ENCODE results near the gene RETSAT.
"Not testable (repeated sequence)": the region's sequence is repeated elsewhere in the genome, so short reads cannot be mapped to it uniquely, and the experiment has no call there.

RETSAT gene

GRCh38 chr2:85323351-85323987, 30.9 kb downstream of the RETSAT start:
- Histone ChIP-seq H3K36me3 (ENCODE audit: control insufficient read depth, insufficient read depth, low read length) (peaks cover 29% of the 10 kb centered on the region), H3K27me3 (replicated peaks; ENCODE audit: control insufficient read depth, insufficient read depth, low read length) (no peaks in the 10 kb centered on the region), H3K4me3 (replicated peaks; ENCODE audit: low read depth, low read length) (no peak overlapping the region)
- no peak for DNase-seq (ENCODE audit: extremely low read depth, insufficient read length)
- no peak for TF ChIP-seq CTCF (IDR thresholded peaks at IDR 0.05; ENCODE audit: insufficient read depth, low read length, poor library complexity, severe bottlenecking)

DNA sequence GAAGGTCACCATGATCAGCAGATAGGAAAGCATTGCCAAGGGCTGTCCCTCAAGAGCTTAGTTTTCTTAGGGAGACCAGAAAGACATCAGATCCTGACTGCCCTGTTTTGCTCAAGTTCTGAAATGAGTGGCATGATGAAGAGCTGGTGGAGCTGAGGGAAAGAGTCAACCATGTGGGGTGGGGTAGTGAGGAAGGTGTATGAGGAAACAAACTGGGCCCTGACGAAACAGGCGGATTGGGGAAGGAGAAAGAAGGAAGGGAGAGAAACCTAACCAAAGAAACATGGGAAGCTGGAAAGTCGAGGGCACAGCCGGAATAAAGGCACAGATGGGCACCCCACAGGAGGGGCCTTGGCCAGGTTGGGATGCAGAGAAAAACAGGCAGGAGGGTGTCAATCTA, 34.5 kb downstream of the RETSAT start:
- Histone ChIP-seq H3K27me3 (replicated peaks; ENCODE audit: control insufficient read depth, insufficient read depth, low read length) (no peaks in the 10 kb centered on the region), H3K4me3 (replicated peaks; ENCODE audit: low read depth, low read length) (no peak overlapping the region), H3K36me3 (ENCODE audit: control insufficient read depth, insufficient read depth, low read length) (peaks cover 32% of the 10 kb centered on the region)
- DNase-seq (ENCODE audit: extremely low read depth, insufficient read length), result no peak
- TF ChIP-seq CTCF (IDR thresholded peaks at IDR 0.05; ENCODE audit: insufficient read depth, low read length, poor library complexity, severe bottlenecking), result no peak

DNA sequence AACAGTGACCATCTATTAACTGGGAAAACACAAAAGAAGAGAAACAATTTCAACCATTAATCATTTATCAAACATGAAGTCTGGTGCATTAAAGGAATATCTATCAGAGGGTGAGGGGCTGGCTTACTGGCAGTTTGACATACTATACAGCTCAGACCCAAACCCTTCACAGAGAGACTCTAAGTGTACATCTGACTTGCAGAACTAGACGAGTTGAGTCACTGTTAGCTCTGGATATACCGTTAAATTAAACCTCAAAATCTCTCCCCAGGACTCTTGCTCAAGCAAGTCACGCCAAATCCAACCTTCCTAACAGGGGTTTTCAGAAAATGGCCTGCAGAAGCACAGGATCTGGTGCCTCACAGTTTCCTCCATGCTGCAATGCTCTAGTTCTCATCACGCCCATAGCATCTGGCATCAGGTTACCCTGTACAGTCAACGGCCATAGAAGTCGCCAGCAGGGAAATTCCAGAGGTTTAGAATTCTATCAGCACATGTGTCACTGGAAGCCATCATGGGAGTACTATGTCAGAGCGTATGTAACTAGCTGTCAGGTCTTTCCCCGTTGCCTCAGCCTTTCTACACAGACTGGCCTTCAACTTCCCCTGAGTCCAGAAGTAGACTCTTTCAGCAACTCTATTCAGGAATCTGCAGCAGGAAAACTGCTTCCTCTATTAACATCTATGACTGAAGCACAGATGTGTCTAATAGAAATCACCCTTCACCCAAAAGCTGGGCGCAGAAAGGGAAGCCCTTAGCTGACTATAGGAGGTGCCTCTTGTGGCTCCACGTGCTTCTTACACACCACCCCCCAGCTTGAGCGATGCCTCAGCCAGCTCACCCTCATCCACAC, 35.9 kb downstream of the RETSAT start:
- no peak for DNase-seq (ENCODE audit: extremely low read depth, insufficient read length)
- no peak for TF ChIP-seq CTCF (IDR thresholded peaks at IDR 0.05; ENCODE audit: insufficient read depth, low read length, poor library complexity, severe bottlenecking)
- no peak overlapping the region for H3K4me3 ChIP-seq (replicated peaks; ENCODE audit: low read depth, low read length)
- H3K27me3 ChIP-seq (replicated peaks; ENCODE audit: control insufficient read depth, insufficient read depth, low read length), result no peaks in the 10 kb centered on the region
- peaks cover 25% of the 10 kb centered on the region for H3K36me3 ChIP-seq (ENCODE audit: control insufficient read depth, insufficient read depth, low read length)

DNA sequence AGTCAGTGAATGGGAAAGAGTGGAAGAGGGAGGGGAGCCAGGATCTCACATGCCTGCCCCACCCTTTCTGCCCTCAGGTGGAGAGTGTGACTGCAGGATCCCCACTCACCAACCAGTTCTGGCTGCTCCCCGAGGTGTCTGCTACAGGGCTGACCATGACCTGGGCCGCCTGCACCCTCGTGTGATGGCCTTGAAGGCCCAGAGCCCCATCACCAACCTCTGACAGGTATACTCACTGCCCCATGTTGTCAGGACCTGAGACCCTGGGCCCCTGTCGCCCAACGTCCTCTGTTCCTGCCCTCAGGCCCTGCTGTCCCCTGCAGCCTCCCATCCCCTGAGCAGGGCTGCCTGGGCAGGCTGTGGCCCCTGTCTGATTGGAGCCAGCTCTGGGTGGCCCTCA, 38.4 kb downstream of the RETSAT start:
- not testable (repeated sequence) for DNase-seq (ENCODE audit: extremely low read depth, insufficient read length); H3K27me3 ChIP-seq (replicated peaks; ENCODE audit: control insufficient read depth, insufficient read depth, low read length); H3K4me3 ChIP-seq (replicated peaks; ENCODE audit: low read depth, low read length)
- peaks cover 18% of the 10 kb centered on the region for H3K36me3 ChIP-seq (ENCODE audit: control insufficient read depth, insufficient read depth, low read length)

DNA sequence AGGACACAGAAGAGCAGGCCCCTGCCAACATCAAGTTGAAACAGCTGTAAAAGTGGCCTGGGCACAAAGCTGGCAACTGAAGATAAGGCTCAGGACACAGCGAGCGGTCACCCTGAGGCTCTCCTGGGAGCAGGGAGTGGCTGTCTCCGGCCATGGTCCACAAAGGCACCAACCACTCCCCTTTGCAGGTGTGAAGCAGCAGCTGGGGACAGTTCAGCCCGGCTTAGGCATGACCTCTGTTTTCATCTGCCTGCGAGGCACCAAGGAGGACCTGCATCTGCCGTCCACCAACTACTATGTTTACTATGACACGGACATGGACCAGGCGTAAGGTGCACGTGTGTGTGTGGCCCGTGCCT, 39.5 kb downstream of the RETSAT start:
- peaks cover 10% of the 10 kb centered on the region for H3K36me3 ChIP-seq (ENCODE audit: control insufficient read depth, insufficient read depth, low read length)
- no peak for TF ChIP-seq CTCF (IDR thresholded peaks at IDR 0.05; ENCODE audit: insufficient read depth, low read length, poor library complexity, severe bottlenecking)

DNA sequence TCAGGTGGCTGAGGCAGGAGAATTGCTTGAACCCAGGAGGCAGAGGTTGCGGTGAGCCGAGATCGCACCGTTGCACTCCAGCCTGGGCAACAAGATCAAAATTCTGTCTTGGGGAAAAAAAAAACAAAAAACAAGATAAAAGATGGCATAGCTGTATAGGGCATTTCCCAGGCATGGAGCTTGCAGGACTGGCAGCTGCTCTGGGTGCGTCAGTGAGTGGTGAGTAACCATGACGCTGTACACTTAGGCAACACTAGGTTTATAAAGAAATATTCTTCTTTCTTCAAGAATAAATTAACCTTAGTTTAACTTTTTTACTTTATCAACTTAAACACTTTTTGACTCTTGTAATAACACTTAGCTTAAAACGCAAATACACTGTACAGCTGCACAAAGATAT, 41.9 kb downstream of the RETSAT start:
- Histone ChIP-seq H3K27me3 (replicated peaks; ENCODE audit: control insufficient read depth, insufficient read depth, low read length) (no peaks in the 10 kb centered on the region), H3K4me3 (replicated peaks; ENCODE audit: low read depth, low read length) (no peak overlapping the region), H3K36me3 (ENCODE audit: control insufficient read depth, insufficient read depth, low read length) (peaks cover 7% of the 10 kb centered on the region)
- TF ChIP-seq CTCF (IDR thresholded peaks at IDR 0.05; ENCODE audit: insufficient read depth, low read length, poor library complexity, severe bottlenecking), result no peak
- no peak for DNase-seq (ENCODE audit: extremely low read depth, insufficient read length)

More for the DNA sequence above, 39.5 kb downstream of the RETSAT start:
- Histone ChIP-seq H3K27me3 (replicated peaks; ENCODE audit: control insufficient read depth, insufficient read depth, low read length) (no peaks in the 10 kb centered on the region), H3K4me3 (replicated peaks; ENCODE audit: low read depth, low read length) (no peak overlapping the region)
- DNase-seq (ENCODE audit: extremely low read depth, insufficient read length), result no peak

Data from GM06990 (cell line).